ENCODE results near the gene HAPLN2. TPM values are rescaled to one million over a fixed set of nuclear protein-coding genes. Genes with fewer than 3 reads are reported as not detected.

Gene HAPLN2
- total RNA-seq, 2 experiments from 2014 or later, result not detected

- Mint-ChIP-seq H3K36me3 (ENCODE audit: low read depth) (no peaks in the 10 kb centered on the region), H3K4me3 (peak overlapping the region; percentile 75), H3K27me3 (peaks cover 38% of the 10 kb centered on the region), H3K9me3 (no peaks in the 10 kb centered on the region), H3K4me1 (ENCODE audit: low read depth) (peaks cover 45% of the 10 kb centered on the region), H3K27ac (peak overlapping the region; percentile 21)
- intact Hi-C loops (cut with micrococcal nuclease), result loop anchor here (5.0 kb wide), 1 partner anchor 37 kb away; no protein-coding TSS in a partner anchor
- ATAC-seq, result no peak
- CTCF ChIA-PET, result interaction anchor here (0.6 to 8.6 kb wide), 30 partner anchors 9 to 290 kb away, joined by 3 to 273 read pairs (median 5); partner anchors contain the start of genes BCAN, CRABP2, HAPLN2 and ISG20L2
- TF ChIP-seq, protein P1, sequence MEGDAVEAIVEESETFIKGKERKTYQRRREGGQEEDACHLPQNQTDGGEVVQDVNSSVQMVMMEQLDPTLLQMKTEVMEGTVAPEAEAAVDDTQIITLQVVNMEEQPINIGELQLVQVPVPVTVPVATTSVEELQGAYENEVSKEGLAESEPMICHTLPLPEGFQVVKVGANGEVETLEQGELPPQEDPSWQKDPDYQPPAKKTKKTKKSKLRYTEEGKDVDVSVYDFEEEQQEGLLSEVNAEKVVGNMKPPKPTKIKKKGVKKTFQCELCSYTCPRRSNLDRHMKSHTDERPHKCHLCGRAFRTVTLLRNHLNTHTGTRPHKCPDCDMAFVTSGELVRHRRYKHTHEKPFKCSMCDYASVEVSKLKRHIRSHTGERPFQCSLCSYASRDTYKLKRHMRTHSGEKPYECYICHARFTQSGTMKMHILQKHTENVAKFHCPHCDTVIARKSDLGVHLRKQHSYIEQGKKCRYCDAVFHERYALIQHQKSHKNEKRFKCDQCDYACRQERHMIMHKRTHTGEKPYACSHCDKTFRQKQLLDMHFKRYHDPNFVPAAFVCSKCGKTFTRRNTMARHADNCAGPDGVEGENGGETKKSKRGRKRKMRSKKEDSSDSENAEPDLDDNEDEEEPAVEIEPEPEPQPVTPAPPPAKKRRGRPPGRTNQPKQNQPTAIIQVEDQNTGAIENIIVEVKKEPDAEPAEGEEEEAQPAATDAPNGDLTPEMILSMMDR (IDR thresholded peaks at IDR 0.05), result no peak
- POLR2A ChIA-PET, result interaction anchor here (0.9 to 2.3 kb wide), 3 partner anchors 13 to 58 kb away, joined by 3 to 12 read pairs (median 4); no protein-coding TSS in a partner anchor
- no peak for DNase-seq
These were observed 39.8 kb downstream of the HAPLN2 start for GRCh38 chr1:156658945-156659574.

GRCh38 chr1:156659661-156659987 lies 40.4 kb downstream of the HAPLN2 start:
- no peaks in the 10 kb centered on the region for H3K36me3 Mint-ChIP-seq (ENCODE audit: low read depth)
- TF ChIP-seq, protein P1 (IDR thresholded peaks at IDR 0.05), result no peak
- peak overlapping the region; percentile 75 for H3K4me3 Mint-ChIP-seq
- intact Hi-C loops (cut with micrococcal nuclease), result loop anchor here (5.0 kb wide), 1 partner anchor 37 kb away; no protein-coding TSS in a partner anchor
- H3K27me3 Mint-ChIP-seq, result peaks cover 33% of the 10 kb centered on the region
- H3K9me3 Mint-ChIP-seq, result no peaks in the 10 kb centered on the region
- DNase-seq (no peak), ATAC-seq (no peak)
- ChIA-PET POLR2A (interaction anchor here (0.6 to 2.3 kb wide), 3 partner anchors 14 to 48 kb away, joined by 3 to 12 read pairs (median 3); no protein-coding TSS in a partner anchor), CTCF (interaction anchor here (0.6 to 8.6 kb wide), 28 partner anchors 9 to 290 kb away, joined by 3 to 273 read pairs (median 4); partner anchors contain the start of genes BCAN, CRABP2, HAPLN2 and ISG20L2)
- H3K27ac Mint-ChIP-seq, result peak overlapping the region; percentile 21
- peaks cover 45% of the 10 kb centered on the region for H3K4me1 Mint-ChIP-seq (ENCODE audit: low read depth)

DNA sequence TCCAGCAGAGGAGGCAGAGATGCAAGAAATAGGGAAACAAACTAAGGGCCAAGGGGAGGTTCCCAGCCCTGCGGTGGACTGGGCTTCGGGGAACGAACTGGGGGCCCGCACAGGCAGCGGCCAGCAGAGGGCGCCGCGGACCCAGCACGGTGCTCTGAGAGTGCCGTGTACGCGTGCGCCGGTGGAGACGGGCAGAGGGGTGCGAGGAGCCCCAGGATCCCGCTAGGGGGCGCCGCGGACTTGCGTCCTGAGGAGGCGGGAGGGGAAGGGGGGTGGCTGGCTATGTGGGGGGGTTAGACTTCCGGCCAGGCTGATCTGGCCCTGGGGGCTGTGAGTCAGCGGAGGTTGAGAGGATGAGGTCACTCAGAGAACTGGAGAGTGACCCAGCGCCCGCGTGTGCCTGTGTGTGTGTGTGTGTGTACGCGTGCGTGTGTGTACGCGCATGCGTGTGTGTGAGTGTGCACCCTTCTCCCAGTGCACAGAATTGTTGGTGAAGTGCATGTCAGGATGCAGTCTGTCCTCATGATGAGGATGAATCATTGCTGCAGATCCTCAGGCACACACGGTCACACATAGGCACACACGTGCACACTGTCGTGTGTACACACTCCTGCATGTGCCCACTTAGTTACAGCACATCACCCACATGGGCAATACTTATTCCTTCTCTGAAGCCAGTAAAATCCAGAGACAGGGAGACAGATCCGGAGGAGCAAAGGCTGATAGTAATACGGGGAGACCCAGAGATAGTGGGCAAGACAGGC lies 41.0 kb downstream of the HAPLN2 start:
- H3K4me1 Mint-ChIP-seq (ENCODE audit: low read depth), result peaks cover 45% of the 10 kb centered on the region
- H3K4me3 Mint-ChIP-seq, result peak overlapping the region; percentile 75
- DNase-seq (peak; percentile 97), ATAC-seq (peak; percentile 88)
- H3K27me3 Mint-ChIP-seq, result peaks cover 27% of the 10 kb centered on the region
- H3K27ac Mint-ChIP-seq, result peak overlapping the region; percentile 89
- intact Hi-C loops (cut with micrococcal nuclease), result loop anchor here (5.0 kb wide), 1 partner anchor 38 kb away; no protein-coding TSS in a partner anchor
- H3K36me3 Mint-ChIP-seq (ENCODE audit: low read depth), result no peaks in the 10 kb centered on the region
- ChIA-PET POLR2A (interaction anchor here (0.6 to 2.3 kb wide), 3 partner anchors 15 to 47 kb away, joined by 3 to 12 read pairs (median 3); no protein-coding TSS in a partner anchor), CTCF (interaction anchor here (0.6 to 8.6 kb wide), 37 partner anchors 11 to 302 kb away, joined by 3 to 273 read pairs (median 4); partner anchors contain the start of genes BCAN, CRABP2, HAPLN2 and ISG20L2)
- TF ChIP-seq, protein P1 (IDR thresholded peaks at IDR 0.05), result peak; percentile 98
- H3K9me3 Mint-ChIP-seq, result no peaks in the 10 kb centered on the region

- Mint-ChIP-seq H3K4me1 (ENCODE audit: low read depth) (peaks cover 45% of the 10 kb centered on the region), H3K4me3 (peak overlapping the region; percentile 75), H3K36me3 (ENCODE audit: low read depth) (no peaks in the 10 kb centered on the region), H3K27ac (peak overlapping the region; percentile 89), H3K27me3 (peaks cover 23% of the 10 kb centered on the region), H3K9me3 (no peaks in the 10 kb centered on the region)
- POLR2A ChIA-PET, result interaction anchor here (0.6 to 2.3 kb wide), 3 partner anchors 12 to 41 kb away, joined by 3 to 12 read pairs (median 3); no protein-coding TSS in a partner anchor
- CTCF ChIA-PET, result interaction anchor here (0.6 to 8.6 kb wide), 23 partner anchors 11 to 301 kb away, joined by 3 to 273 read pairs (median 4); partner anchors contain the start of genes BCAN, CRABP2, ISG20L2 and METTL25B
- TF ChIP-seq, protein P1 (IDR thresholded peaks at IDR 0.05), result no peak
- intact Hi-C loops (cut with micrococcal nuclease), result no loop called here
- DNase-seq (no peak), ATAC-seq (peak; percentile 6)
These were observed 41.5 kb downstream of the HAPLN2 start for GRCh38 chr1:156660752-156661112.
